ENCODE measurements around the gene AASS. TPM values are rescaled to one million over a fixed set of nuclear protein-coding genes. Genes with fewer than 3 reads are reported as not detected.

The AASS gene
- total RNA-seq, 1 donor: 26.4 TPM

DNA sequence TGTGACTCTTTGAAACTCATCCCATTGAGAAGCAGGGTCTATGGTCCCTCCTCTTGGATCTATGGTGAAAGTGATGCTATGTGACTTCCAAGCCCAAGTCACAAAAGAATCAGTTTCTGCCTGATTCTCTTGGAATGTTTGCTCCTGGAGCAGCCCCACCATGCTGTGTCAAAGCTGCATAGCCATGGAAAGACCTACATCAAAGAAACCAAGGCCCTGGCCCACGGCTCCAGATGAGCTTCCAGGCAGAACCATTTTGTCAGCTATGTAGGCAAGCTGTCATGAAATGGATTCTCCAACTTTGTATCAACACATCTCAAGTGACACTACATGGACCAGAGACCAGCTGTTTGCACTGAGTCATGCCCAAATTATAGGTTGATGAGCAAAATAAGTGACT is 77.0 kb downstream of the AASS start:
- DNase-seq (ENCODE audit: insufficient read length, low spot score, missing footprints): no peak
- H4K20me1 ChIP-seq (ENCODE audit: insufficient read depth, low read length): no peaks in the 10 kb centered on the region
- H3K36me3 ChIP-seq (ENCODE audit: insufficient read depth, low read length): no peaks in the 10 kb centered on the region
- TF ChIP-seq, protein P1, sequence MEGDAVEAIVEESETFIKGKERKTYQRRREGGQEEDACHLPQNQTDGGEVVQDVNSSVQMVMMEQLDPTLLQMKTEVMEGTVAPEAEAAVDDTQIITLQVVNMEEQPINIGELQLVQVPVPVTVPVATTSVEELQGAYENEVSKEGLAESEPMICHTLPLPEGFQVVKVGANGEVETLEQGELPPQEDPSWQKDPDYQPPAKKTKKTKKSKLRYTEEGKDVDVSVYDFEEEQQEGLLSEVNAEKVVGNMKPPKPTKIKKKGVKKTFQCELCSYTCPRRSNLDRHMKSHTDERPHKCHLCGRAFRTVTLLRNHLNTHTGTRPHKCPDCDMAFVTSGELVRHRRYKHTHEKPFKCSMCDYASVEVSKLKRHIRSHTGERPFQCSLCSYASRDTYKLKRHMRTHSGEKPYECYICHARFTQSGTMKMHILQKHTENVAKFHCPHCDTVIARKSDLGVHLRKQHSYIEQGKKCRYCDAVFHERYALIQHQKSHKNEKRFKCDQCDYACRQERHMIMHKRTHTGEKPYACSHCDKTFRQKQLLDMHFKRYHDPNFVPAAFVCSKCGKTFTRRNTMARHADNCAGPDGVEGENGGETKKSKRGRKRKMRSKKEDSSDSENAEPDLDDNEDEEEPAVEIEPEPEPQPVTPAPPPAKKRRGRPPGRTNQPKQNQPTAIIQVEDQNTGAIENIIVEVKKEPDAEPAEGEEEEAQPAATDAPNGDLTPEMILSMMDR (IDR thresholded peaks at IDR 0.05; ENCODE audit: extremely low read depth, low read depth, low read length): no peak
- no peaks in the 10 kb centered on the region for H3K79me2 ChIP-seq (ENCODE audit: insufficient read depth, low read length)
- H2AFZ ChIP-seq (ENCODE audit: low read length): no peak overlapping the region
- H3K4me2 ChIP-seq (ENCODE audit: insufficient read depth, low read length): no peak overlapping the region
- H3K9me3 ChIP-seq (ENCODE audit: low read depth, low read length): no peaks in the 10 kb centered on the region
- H3K27me3 ChIP-seq (ENCODE audit: insufficient read depth, low read length): no peaks in the 10 kb centered on the region
- H3K4me1 ChIP-seq (ENCODE audit: insufficient read depth, low read length): no peaks in the 10 kb centered on the region
- H3K27ac ChIP-seq (ENCODE audit: low read depth, low read length): no peak overlapping the region
- no peak overlapping the region for H3K4me3 ChIP-seq (ENCODE audit: insufficient read depth, low read length)

DNA sequence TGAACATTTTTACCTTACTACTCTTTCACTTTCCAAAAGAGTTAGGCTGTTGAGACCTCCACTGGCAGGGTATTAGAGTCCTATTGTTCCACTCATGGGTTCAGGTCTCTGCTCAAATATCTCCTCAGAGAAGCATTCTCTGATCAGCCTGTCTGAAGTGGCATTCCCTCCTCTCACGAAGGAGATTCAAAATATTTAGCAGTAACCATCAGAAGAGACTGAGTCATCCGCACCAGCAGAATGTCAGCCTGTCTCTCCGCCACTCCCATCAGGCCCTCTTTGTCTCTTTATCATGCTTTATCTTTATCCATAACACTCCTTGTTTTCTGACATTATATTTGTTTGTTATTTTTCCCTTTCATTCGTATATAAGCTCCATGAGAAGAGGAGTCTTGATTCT is 79.1 kb downstream of the AASS start:
- H3K36me3 ChIP-seq (ENCODE audit: insufficient read depth, low read length): no peaks in the 10 kb centered on the region
- TF ChIP-seq, protein P1 (IDR thresholded peaks at IDR 0.05; ENCODE audit: extremely low read depth, low read depth, low read length): no peak
- no peak overlapping the region for H3K4me3 ChIP-seq (ENCODE audit: insufficient read depth, low read length)
- H3K4me1 ChIP-seq (ENCODE audit: insufficient read depth, low read length): no peaks in the 10 kb centered on the region
- no peak overlapping the region for H3K27ac ChIP-seq (ENCODE audit: low read depth, low read length)
- no peaks in the 10 kb centered on the region for H4K20me1 ChIP-seq (ENCODE audit: insufficient read depth, low read length)
- H3K27me3 ChIP-seq (ENCODE audit: insufficient read depth, low read length): no peaks in the 10 kb centered on the region
- no peaks in the 10 kb centered on the region for H3K79me2 ChIP-seq (ENCODE audit: insufficient read depth, low read length)
- H2AFZ ChIP-seq (ENCODE audit: low read length): no peak overlapping the region
- no peak overlapping the region for H3K4me2 ChIP-seq (ENCODE audit: insufficient read depth, low read length)
- H3K9me3 ChIP-seq (ENCODE audit: low read depth, low read length): no peaks in the 10 kb centered on the region
- no peak for DNase-seq (ENCODE audit: insufficient read length, low spot score, missing footprints)

DNA sequence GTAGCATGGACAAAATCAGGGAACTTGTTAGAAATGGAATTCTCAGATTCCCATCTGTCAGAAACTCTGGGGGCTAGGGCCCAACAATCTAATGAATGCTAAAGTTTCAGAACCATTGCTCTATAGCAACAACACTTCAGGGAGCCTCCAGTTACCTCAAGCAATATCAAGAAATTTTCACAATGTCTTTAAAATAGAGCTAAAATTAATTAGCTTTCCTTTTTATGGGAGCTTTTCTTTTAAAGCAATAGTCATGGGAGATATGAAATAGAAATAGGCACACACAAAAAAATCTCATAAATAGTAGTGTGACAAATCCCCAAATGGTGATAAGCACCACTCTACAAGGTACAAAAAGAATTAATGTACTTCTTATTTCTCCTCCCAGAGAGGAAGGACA is 80.9 kb downstream of the AASS start:
- no peaks in the 10 kb centered on the region for H3K36me3 ChIP-seq (ENCODE audit: insufficient read depth, low read length)
- no peaks in the 10 kb centered on the region for H3K4me1 ChIP-seq (ENCODE audit: insufficient read depth, low read length)
- no peak for DNase-seq (ENCODE audit: insufficient read length, low spot score, missing footprints)
- H4K20me1 ChIP-seq (ENCODE audit: insufficient read depth, low read length): no peaks in the 10 kb centered on the region
- TF ChIP-seq, protein P1 (IDR thresholded peaks at IDR 0.05; ENCODE audit: extremely low read depth, low read depth, low read length): no peak
- no peak overlapping the region for H2AFZ ChIP-seq (ENCODE audit: low read length)
- no peaks in the 10 kb centered on the region for H3K27me3 ChIP-seq (ENCODE audit: insufficient read depth, low read length)
- H3K79me2 ChIP-seq (ENCODE audit: insufficient read depth, low read length): no peaks in the 10 kb centered on the region
- no peak overlapping the region for H3K4me3 ChIP-seq (ENCODE audit: insufficient read depth, low read length)
- H3K4me2 ChIP-seq (ENCODE audit: insufficient read depth, low read length): no peak overlapping the region
- H3K9me3 ChIP-seq (ENCODE audit: low read depth, low read length): no peaks in the 10 kb centered on the region
- H3K27ac ChIP-seq (ENCODE audit: low read depth, low read length): no peak overlapping the region

DNA sequence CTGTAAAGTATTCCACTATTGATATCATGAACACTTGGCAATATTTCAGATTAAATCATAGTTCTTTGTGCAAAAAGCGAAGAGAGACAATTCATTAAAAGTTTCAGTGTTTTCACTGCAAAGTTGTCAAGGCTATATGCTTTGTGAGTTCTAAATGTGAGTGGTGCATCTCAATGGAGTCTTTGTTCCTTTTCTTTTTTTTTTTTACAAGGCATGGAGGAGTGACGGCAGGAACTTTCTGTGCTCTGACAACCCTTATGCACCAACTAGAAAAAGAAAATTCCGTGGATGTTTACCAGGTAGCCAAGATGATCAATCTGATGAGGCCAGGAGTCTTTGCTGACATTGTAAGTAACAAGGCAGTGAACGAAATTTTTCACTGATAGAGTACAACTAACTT is 84.5 kb downstream of the AASS start:
- Histone ChIP-seq H3K9me3 (ENCODE audit: low read depth, low read length) (no peaks in the 10 kb centered on the region), H3K79me2 (ENCODE audit: insufficient read depth, low read length) (no peaks in the 10 kb centered on the region), H3K27me3 (ENCODE audit: insufficient read depth, low read length) (no peaks in the 10 kb centered on the region), H3K27ac (ENCODE audit: low read depth, low read length) (no peak overlapping the region), H3K4me2 (ENCODE audit: insufficient read depth, low read length) (no peak overlapping the region), H4K20me1 (ENCODE audit: insufficient read depth, low read length) (no peaks in the 10 kb centered on the region), H3K36me3 (ENCODE audit: insufficient read depth, low read length) (no peaks in the 10 kb centered on the region), H3K4me3 (ENCODE audit: insufficient read depth, low read length) (no peak overlapping the region), H2AFZ (ENCODE audit: low read length) (no peak overlapping the region), H3K4me1 (ENCODE audit: insufficient read depth, low read length) (no peaks in the 10 kb centered on the region)
- TF ChIP-seq, protein P1 (IDR thresholded peaks at IDR 0.05; ENCODE audit: extremely low read depth, low read depth, low read length): no peak
- no peak for DNase-seq (ENCODE audit: insufficient read length, low spot score, missing footprints)

All from osteoblast (primary cell).